Ishikawa (cell line): ENCODE measurements around the gene HERC5.

Source experiments
- CEBPB ChIP-seq: IDR thresholded peaks from 2 replicates; pipeline ENCODE4 v1.6.1; 2012
- CREB1 ChIP-seq: IDR thresholded peaks from 2 replicates; pipeline ENCODE4 v1.6.1; 2012; ENCODE audit warnings: low read depth
- EGR1 ChIP-seq: IDR thresholded peaks from 2 replicates; pipeline ENCODE4 v1.6.1; 2012
- EP300 ChIP-seq: IDR thresholded peaks from 2 replicates; pipeline ENCODE4 v1.6.1; 2012; ENCODE audit warnings: borderline replicate concordance
- FOXM1 ChIP-seq: IDR thresholded peaks from 2 replicates; pipeline ENCODE4 v1.6.1; 2012; ENCODE audit warnings: low read depth, borderline replicate concordance
- MAX ChIP-seq: IDR thresholded peaks from 2 replicates; pipeline ENCODE4 v1.6.1; 2012
- NFIC ChIP-seq: IDR thresholded peaks from 2 replicates; pipeline ENCODE4 v1.6.1; 2012
- RAD21 ChIP-seq: IDR thresholded peaks from 2 replicates; pipeline ENCODE4 v1.6.1; 2012; ENCODE audit warnings: low read depth
- TAF1 ChIP-seq: IDR thresholded peaks from 2 replicates; pipeline ENCODE4 v1.6.1; 2012; ENCODE audit warnings: low read depth, mild to moderate bottlenecking
- TCF12 ChIP-seq: IDR thresholded peaks from 2 replicates; pipeline ENCODE4 v1.6.1; 2012; ENCODE audit warnings: low read depth
- TEAD4 ChIP-seq: IDR thresholded peaks from 2 replicates; pipeline ENCODE4 v1.6.1; 2012
- USF1 ChIP-seq: IDR thresholded peaks from 2 replicates; pipeline ENCODE4 v1.6.1; 2012
- YY1 ChIP-seq: IDR thresholded peaks from 2 replicates; pipeline ENCODE4 v1.6.1; 2012; ENCODE audit warnings: low read depth
- ZBTB7A ChIP-seq: IDR thresholded peaks from 2 replicates; pipeline ENCODE4 v1.6.1; 2012; ENCODE audit warnings: low read depth
- TF ChIP-seq, protein P1 (sequence below): IDR thresholded peaks from 2 replicates; pipeline ENCODE4 v1.6.1; 2012; ENCODE audit warnings: low read depth, mild to moderate bottlenecking

HERC5 gene

GRCh38 chr4:88465653-88466192 lies 8.8 kb downstream of the HERC5 start:
- TF ChIP-seq ZBTB7A (no peak), MAX (no peak), CEBPB (no peak), TAF1 (no peak), CREB1 (no peak), YY1 (no peak), NFIC (no peak), TEAD4 (no peak), FOXM1 (no peak), TCF12 (no peak), EGR1 (no peak), RAD21 (no peak), USF1 (no peak), EP300 (no peak)
- TF ChIP-seq, protein P1, sequence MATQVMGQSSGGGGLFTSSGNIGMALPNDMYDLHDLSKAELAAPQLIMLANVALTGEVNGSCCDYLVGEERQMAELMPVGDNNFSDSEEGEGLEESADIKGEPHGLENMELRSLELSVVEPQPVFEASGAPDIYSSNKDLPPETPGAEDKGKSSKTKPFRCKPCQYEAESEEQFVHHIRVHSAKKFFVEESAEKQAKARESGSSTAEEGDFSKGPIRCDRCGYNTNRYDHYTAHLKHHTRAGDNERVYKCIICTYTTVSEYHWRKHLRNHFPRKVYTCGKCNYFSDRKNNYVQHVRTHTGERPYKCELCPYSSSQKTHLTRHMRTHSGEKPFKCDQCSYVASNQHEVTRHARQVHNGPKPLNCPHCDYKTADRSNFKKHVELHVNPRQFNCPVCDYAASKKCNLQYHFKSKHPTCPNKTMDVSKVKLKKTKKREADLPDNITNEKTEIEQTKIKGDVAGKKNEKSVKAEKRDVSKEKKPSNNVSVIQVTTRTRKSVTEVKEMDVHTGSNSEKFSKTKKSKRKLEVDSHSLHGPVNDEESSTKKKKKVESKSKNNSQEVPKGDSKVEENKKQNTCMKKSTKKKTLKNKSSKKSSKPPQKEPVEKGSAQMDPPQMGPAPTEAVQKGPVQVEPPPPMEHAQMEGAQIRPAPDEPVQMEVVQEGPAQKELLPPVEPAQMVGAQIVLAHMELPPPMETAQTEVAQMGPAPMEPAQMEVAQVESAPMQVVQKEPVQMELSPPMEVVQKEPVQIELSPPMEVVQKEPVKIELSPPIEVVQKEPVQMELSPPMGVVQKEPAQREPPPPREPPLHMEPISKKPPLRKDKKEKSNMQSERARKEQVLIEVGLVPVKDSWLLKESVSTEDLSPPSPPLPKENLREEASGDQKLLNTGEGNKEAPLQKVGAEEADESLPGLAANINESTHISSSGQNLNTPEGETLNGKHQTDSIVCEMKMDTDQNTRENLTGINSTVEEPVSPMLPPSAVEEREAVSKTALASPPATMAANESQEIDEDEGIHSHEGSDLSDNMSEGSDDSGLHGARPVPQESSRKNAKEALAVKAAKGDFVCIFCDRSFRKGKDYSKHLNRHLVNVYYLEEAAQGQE, result no peak

DNA sequence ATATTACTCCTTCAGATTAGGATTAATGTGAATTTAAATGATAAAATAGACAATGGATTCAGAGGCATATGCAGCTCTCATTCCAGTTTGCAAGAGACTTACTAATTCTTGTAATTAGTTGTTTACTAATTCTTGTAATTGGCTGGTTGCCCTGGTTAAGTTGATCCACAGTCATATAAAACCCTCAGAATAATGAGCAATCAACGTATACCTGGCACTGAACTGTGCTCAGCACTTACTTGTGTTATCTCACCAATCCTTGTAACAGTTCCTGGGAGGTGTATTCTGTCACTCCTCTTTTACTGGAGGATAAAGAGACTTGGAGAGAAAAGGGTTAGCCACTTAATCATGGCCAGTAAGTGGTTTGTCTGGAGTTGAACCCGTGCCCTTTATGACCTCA lies 10.5 kb downstream of the HERC5 start:
- no peak for TF ChIP-seq FOXM1
- TF ChIP-seq TAF1, result no peak
- no peak for TF ChIP-seq MAX
- TF ChIP-seq USF1, result no peak
- TF ChIP-seq EGR1, result no peak
- no peak for TF ChIP-seq NFIC

DNA sequence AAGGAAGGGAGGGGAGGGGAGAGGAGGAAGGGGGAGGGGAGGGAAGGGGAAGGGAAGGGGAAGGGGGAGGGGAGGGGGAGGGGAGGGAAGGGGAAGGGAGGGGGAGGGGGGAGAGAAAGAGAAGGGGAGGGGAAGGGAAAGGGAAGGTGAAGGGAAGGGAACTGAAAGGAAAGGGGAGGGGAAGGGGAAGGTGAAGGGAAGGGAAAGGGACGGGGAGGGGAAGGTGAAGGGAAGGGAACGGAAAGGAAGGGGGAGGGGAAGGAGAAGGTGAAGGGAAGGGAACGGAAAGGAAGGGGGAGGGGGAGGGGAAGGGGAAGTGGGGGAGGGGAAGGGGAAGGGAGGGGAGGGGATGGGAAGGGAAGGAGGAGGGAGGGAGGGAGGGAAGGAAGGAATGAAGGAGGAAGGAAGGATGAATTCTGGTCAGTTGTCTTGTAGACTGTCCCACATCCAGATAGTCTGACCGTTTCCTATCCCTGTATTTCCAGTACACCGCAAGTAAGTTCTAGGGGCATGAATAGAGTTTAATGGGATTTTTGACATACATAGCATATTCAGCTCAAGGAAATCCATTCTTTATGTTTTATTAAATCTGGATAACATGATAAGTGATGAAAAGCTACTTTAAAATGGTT lies 20.4 kb downstream of the HERC5 start:
- TF ChIP-seq CREB1 (no peak), ZBTB7A (no peak)

DNA sequence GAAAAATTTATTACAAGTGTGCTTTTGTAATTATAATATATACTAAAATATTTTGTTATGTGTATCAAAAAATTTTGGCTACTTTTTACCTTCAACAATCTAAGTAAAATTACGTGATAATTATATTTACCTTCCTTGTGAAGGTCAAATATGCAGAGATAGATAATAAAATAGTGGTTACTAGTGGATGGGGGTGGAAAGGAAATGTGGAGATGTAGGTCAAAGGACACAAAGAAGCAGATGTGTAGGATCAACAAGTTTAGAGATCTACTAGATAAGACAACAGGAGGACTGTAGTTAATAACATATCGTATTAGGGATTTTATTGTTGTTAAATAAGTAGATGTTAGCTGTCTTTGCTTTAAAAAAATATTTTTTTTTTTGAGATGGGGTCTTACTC lies 21.3 kb downstream of the HERC5 start:
- TF ChIP-seq RAD21 (no peak), ZBTB7A (no peak), TEAD4 (no peak), NFIC (no peak), CREB1 (no peak), YY1 (no peak), USF1 (no peak), MAX (no peak), TAF1 (no peak), CEBPB (no peak), EGR1 (no peak), EP300 (no peak), FOXM1 (no peak)
- TF ChIP-seq, protein P1, result no peak

DNA sequence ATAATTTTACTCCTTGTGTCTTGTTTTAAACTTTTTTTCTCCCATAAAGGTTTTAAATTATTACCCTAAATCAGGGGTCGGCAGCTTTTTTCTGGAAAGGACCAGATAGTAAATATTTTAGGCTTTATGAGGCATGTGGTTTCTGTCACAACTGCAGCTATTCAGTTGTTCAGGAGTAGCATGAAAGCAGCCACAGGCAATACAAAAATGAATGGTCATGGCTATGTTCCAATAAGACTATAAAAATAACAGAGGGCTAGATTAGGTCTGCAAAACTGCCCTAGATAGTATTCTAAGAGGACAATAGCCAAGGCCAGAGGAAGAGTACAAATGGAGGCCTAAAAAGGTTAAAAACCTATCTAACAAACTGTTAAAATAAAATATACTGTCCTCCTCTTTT lies 24.6 kb downstream of the HERC5 start:
- no peak for TF ChIP-seq YY1
- no peak for TF ChIP-seq TAF1
- TF ChIP-seq CREB1, result no peak
- TF ChIP-seq FOXM1, result no peak
- TF ChIP-seq, protein P1, result no peak
- no peak for TF ChIP-seq NFIC
- TF ChIP-seq TCF12, result no peak
- no peak for TF ChIP-seq CEBPB
- TF ChIP-seq RAD21, result no peak
- no peak for TF ChIP-seq TEAD4
- no peak for TF ChIP-seq EGR1
- no peak for TF ChIP-seq ZBTB7A
- no peak for TF ChIP-seq EP300
- no peak for TF ChIP-seq MAX
- TF ChIP-seq USF1, result no peak
